Liver (tissue), 9 donors: ENCODE data around the gene E2F7. TPM values are rescaled to one million over a fixed set of nuclear protein-coding genes. Genes with fewer than 3 reads are reported as not detected.

Experiments used
- DNase-seq: peaks from one replicate; pipeline ENCODE4 v3.0.0-alpha.2; 2017; ENCODE audit warnings: low spot score
- H3K27ac ChIP-seq, 2 donors: one replicate each; pipeline ENCODE4 v1.7.0; 2013; ENCODE audit warnings: inconsistent platforms in 2 of 2, low read length in 2 of 2, control low read depth in 1 of 2, low read depth in 1 of 2, mild to moderate bottlenecking in 1 of 2
- H3K27me3 ChIP-seq, 4 donors: one replicate each; pipeline versions ENCODE4 v1.6.1 to v1.7.0; 2013; ENCODE audit warnings: low read length in 3 of 4, inconsistent platforms in 1 of 4, mild to moderate bottlenecking in 1 of 4, moderate library complexity in 1 of 4; ENCODE audit not compliant: control insufficient read depth in 4 of 4, insufficient read depth in 4 of 4
- H3K36me3 ChIP-seq, 4 donors: one replicate each; pipeline versions ENCODE4 v1.6.1 to v1.7.0; 2013; ENCODE audit warnings: low read length in 3 of 4, mild to moderate bottlenecking in 3 of 4, low read depth in 1 of 4, moderate library complexity in 1 of 4; ENCODE audit not compliant: control insufficient read depth in 4 of 4, insufficient read depth in 3 of 4
- H3K4me1 ChIP-seq, 4 donors: one replicate each; pipeline versions ENCODE4 v1.6.1 to v1.7.0; 2013; ENCODE audit warnings: low read length in 3 of 4, mild to moderate bottlenecking in 3 of 4, moderate library complexity in 1 of 4; ENCODE audit not compliant: control insufficient read depth in 4 of 4, insufficient read depth in 4 of 4
- H3K4me3 ChIP-seq, 3 donors: one replicate each; pipeline versions ENCODE4 v1.6.1 to v1.7.0; 2013; ENCODE audit warnings: low read length in 3 of 3, control low read depth in 1 of 3, low read depth in 1 of 3, mild to moderate bottlenecking in 1 of 3
- H3K9ac ChIP-seq, 2 donors: one replicate each; pipeline ENCODE4 v1.7.0; 2013; ENCODE audit warnings: low read length in 2 of 2, mild to moderate bottlenecking in 2 of 2, moderate library complexity in 2 of 2, control low read depth in 1 of 2, low read depth in 1 of 2
- H3K9me3 ChIP-seq, 4 donors: one replicate each; pipeline versions ENCODE4 v1.6.1 to v1.7.0; 2013; ENCODE audit warnings: low read length in 3 of 4; ENCODE audit not compliant: control insufficient read depth in 4 of 4
- ATF3 ChIP-seq: IDR thresholded peaks from 2 replicates; pipeline ENCODE4 v1.6.1; 2016; ENCODE audit warnings: antibody characterized with exemption
- EGR1 ChIP-seq, 2 donors: IDR thresholded peaks; 2 replicates each; pipeline ENCODE4 v1.6.1; 2016 to 2018; ENCODE audit warnings: antibody characterized with exemption in 2 of 2, low read depth in 2 of 2
- FOXA1 ChIP-seq: IDR thresholded peaks from 2 replicates; pipeline ENCODE4 v1.6.1; 2016; ENCODE audit warnings: antibody characterized with exemption
- FOXA2 ChIP-seq: IDR thresholded peaks from 2 replicates; pipeline ENCODE4 v1.6.1; 2016; ENCODE audit warnings: antibody characterized with exemption
- GABPA ChIP-seq, 2 donors: IDR thresholded peaks in 1 of 2; conservative IDR thresholded peaks in 1 of 2; 2 replicates each; pipeline ENCODE4 v1.6.1; 2016; ENCODE audit warnings: antibody characterized with exemption in 2 of 2, mild to moderate bottlenecking in 1 of 2, moderate library complexity in 1 of 2
- HNF4A ChIP-seq, 2 donors: conservative IDR thresholded peaks; 2 replicates each; pipeline ENCODE4 v1.6.1; 2016; ENCODE audit warnings: antibody characterized with exemption in 2 of 2, mild to moderate bottlenecking in 2 of 2
- HNF4G ChIP-seq: IDR thresholded peaks from 2 replicates; pipeline ENCODE4 v1.6.1; 2016; ENCODE audit warnings: antibody characterized with exemption
- JUND ChIP-seq, 2 donors: IDR thresholded peaks; 2 replicates each; pipeline ENCODE4 v1.6.1; 2016; ENCODE audit warnings: antibody characterized with exemption in 2 of 2
- NR2F2 ChIP-seq: IDR thresholded peaks from 2 replicates; pipeline ENCODE4 v1.6.1; 2016; ENCODE audit warnings: antibody characterized with exemption
- RAD21 ChIP-seq, 2 donors: IDR thresholded peaks; 2 replicates each; pipeline ENCODE4 v1.6.1; 2016; ENCODE audit warnings: antibody characterized with exemption in 2 of 2, mild to moderate bottlenecking in 2 of 2
- RXRA ChIP-seq, 2 donors: IDR thresholded peaks; 2 replicates each; pipeline ENCODE4 v1.6.1; 2017 to 2018; ENCODE audit warnings: antibody characterized with exemption in 2 of 2, mild to moderate bottlenecking in 1 of 2
- SP1 ChIP-seq: IDR thresholded peaks from 2 replicates; pipeline ENCODE4 v1.6.1; 2018; ENCODE audit warnings: antibody characterized with exemption, mild to moderate bottlenecking
- TAF1 ChIP-seq: conservative IDR thresholded peaks from 2 replicates; pipeline ENCODE4 v1.6.1; 2016; ENCODE audit warnings: antibody characterized with exemption, mild to moderate bottlenecking
- YY1 ChIP-seq: IDR thresholded peaks from 2 replicates; pipeline ENCODE4 v1.6.1; 2016; ENCODE audit warnings: antibody characterized with exemption, mild to moderate bottlenecking
- WGBS: extraction: QIAGEN DNeasy Blood & Tissue Kit; methylation state at CpG from one replicate; pipeline ENCODE4 v1.1.7; 2013; 5-methylcytosine and 5-hydroxymethylcytosine counted together
- polyA plus RNA-seq, 2 donors: library from polyadenylated mRNA; stranded (reverse) in 1 of 2; unstranded in 1 of 2; fragments of 200-250 nt in 1 of 2; fragments of >200 nt in 1 of 2; fragmentation: Nextera tagmentation in 1 of 2; extraction: Ambion mirVana in 1 of 2; gene quantifications; one replicate each; pipeline versions ENCODE4 v1.2.1 to v1.2.3, GENCODE V29; 2013 to 2015
- total RNA-seq, 2 donors: library from RNA; depleted of rRNA; stranded (reverse); fragments of >200 nt; gene quantifications; one replicate each; pipeline ENCODE4 v1.2.3, GENCODE V29; 2014
- TF ChIP-seq, protein P1 (sequence below): IDR thresholded peaks from 2 replicates; pipeline ENCODE4 v1.6.1; 2016; ENCODE audit warnings: antibody characterized with exemption
- TF ChIP-seq, protein P2 (sequence below): IDR thresholded peaks from 2 replicates; pipeline ENCODE4 v1.6.1; 2016; ENCODE audit warnings: antibody characterized with exemption, mild to moderate bottlenecking
- TF ChIP-seq, protein P3 (sequence below): fragments of 150-350 bp; IDR thresholded peaks from 2 replicates; pipeline ENCODE4 v1.5.1; 2017; ENCODE audit warnings: improper control_type of control experiment, low read depth, low read length; ENCODE audit not compliant: missing input control
- TF ChIP-seq, protein P4 (sequence below): IDR thresholded peaks from 2 replicates; pipeline ENCODE4 v1.6.1; 2016; ENCODE audit warnings: antibody characterized with exemption
- donor health status: healthy.
- donor health status: healthy.
- donor health status: healthy.
- donor health status: healthy.
- donor health status: healthy.

E2F7 gene
- total and polyA plus RNA-seq, 4 donors = 0.13 to 5.8 (median 0.17) TPM; not detected in 1

DNA sequence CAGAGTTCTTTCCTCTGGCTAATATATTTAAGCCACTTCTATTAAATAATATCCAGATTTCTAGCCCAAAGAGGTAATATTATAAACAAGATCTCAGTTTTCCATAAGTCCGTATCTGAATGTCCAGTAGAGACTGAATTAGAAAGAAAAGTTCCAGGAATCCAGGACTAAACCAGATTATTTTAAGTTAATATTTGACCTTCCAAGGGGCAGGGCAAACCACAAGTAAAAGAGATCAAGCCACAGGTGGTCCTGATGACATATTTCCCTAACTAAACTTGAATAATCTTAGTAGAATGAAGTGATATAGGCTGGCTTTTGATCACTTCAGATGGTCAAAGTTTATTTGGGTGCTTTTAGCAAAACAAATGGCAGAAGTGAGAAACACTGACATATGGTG is 43.3 kb upstream of the E2F7 start:
- 39% methylated on average over 1 of the region's 1 CpG for WGBS
- Histone ChIP-seq H3K27me3 (no peaks in the 10 kb centered on the region), H3K36me3 (no peaks in the 10 kb centered on the region), H3K9me3 (no peaks in the 10 kb centered on the region), H3K4me3 (no peak overlapping the region), H3K27ac (no peak overlapping the region), H3K4me1 (no peaks in the 10 kb centered on the region), H3K9ac (no peak overlapping the region)
- no peak for DNase-seq
- TF ChIP-seq FOXA1 = no peak

DNA sequence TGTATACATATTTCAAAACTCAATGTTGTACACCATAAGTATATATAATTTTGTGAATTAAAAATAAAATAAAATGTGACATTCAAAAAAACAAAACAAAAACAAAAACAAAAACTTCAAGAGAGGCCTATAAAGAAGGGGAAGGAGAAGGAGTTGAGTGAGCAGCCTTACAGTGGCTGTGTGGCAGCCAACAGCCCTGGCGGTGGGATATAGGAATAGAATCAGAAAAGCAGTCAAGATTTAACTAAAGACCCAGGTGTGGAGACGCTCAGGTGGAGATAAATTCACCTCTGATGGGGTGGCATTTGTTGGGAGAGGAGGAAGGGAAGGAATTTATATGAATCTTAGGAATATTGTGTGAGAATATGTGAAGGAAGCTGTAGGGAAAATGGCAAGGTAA is 41.8 kb upstream of the E2F7 start:
- no peak overlapping the region for H3K27ac ChIP-seq
- H3K27me3 ChIP-seq = no peaks in the 10 kb centered on the region
- H3K9me3 ChIP-seq = no peaks in the 10 kb centered on the region
- no peak overlapping the region for H3K4me3 ChIP-seq
- WGBS = 55% methylated on average over 2 of the region's 2 CpGs
- no peaks in the 10 kb centered on the region for H3K4me1 ChIP-seq
- H3K9ac ChIP-seq = no peak overlapping the region
- H3K36me3 ChIP-seq = no peaks in the 10 kb centered on the region
- TF ChIP-seq NR2F2 = no peak
- no peak for TF ChIP-seq TAF1
- TF ChIP-seq JUND (IDR thresholded peaks at IDR 0.05) = no peak
- TF ChIP-seq, protein P1, sequence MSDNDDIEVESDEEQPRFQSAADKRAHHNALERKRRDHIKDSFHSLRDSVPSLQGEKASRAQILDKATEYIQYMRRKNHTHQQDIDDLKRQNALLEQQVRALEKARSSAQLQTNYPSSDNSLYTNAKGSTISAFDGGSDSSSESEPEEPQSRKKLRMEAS = no peak
- DNase-seq = no peak

DNA sequence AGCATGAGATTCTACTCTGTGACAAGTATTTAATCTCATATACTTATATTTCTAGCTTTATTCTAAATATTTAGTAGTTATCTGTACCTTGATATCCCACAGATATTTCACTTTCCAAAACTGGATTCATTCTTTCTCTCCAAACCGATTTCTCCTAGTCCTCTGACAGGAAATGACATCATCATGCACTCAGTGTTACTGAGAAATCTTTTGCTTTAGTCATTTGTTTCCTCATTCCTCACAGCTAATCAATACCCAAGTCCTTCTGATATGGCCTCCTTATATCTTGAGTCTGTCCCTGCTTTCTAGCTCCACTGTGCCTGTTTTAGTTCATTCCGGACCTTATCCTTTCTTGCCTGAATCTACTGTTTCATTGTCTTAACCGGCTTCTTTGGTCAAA is 39.4 kb upstream of the E2F7 start:
- TF ChIP-seq, protein P2, sequence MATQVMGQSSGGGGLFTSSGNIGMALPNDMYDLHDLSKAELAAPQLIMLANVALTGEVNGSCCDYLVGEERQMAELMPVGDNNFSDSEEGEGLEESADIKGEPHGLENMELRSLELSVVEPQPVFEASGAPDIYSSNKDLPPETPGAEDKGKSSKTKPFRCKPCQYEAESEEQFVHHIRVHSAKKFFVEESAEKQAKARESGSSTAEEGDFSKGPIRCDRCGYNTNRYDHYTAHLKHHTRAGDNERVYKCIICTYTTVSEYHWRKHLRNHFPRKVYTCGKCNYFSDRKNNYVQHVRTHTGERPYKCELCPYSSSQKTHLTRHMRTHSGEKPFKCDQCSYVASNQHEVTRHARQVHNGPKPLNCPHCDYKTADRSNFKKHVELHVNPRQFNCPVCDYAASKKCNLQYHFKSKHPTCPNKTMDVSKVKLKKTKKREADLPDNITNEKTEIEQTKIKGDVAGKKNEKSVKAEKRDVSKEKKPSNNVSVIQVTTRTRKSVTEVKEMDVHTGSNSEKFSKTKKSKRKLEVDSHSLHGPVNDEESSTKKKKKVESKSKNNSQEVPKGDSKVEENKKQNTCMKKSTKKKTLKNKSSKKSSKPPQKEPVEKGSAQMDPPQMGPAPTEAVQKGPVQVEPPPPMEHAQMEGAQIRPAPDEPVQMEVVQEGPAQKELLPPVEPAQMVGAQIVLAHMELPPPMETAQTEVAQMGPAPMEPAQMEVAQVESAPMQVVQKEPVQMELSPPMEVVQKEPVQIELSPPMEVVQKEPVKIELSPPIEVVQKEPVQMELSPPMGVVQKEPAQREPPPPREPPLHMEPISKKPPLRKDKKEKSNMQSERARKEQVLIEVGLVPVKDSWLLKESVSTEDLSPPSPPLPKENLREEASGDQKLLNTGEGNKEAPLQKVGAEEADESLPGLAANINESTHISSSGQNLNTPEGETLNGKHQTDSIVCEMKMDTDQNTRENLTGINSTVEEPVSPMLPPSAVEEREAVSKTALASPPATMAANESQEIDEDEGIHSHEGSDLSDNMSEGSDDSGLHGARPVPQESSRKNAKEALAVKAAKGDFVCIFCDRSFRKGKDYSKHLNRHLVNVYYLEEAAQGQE = no peak
- TF ChIP-seq, protein P3, sequence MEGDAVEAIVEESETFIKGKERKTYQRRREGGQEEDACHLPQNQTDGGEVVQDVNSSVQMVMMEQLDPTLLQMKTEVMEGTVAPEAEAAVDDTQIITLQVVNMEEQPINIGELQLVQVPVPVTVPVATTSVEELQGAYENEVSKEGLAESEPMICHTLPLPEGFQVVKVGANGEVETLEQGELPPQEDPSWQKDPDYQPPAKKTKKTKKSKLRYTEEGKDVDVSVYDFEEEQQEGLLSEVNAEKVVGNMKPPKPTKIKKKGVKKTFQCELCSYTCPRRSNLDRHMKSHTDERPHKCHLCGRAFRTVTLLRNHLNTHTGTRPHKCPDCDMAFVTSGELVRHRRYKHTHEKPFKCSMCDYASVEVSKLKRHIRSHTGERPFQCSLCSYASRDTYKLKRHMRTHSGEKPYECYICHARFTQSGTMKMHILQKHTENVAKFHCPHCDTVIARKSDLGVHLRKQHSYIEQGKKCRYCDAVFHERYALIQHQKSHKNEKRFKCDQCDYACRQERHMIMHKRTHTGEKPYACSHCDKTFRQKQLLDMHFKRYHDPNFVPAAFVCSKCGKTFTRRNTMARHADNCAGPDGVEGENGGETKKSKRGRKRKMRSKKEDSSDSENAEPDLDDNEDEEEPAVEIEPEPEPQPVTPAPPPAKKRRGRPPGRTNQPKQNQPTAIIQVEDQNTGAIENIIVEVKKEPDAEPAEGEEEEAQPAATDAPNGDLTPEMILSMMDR = no peak
- TF ChIP-seq EGR1 (IDR thresholded peaks at IDR 0.05; ENCODE audit: low read depth in 2 of 2) = no peak
- no peak for TF ChIP-seq NR2F2
- TF ChIP-seq SP1 = no peak
- TF ChIP-seq, protein P1 = no peak
- no peak for TF ChIP-seq YY1
- no peak for TF ChIP-seq FOXA1
- TF ChIP-seq GABPA (IDR thresholded peaks at IDR 0.05 in 1 of 2, conservative IDR thresholded peaks at IDR 0.05 in 1 of 2) = no peak
- no peak for TF ChIP-seq ATF3
- TF ChIP-seq, protein P4, sequence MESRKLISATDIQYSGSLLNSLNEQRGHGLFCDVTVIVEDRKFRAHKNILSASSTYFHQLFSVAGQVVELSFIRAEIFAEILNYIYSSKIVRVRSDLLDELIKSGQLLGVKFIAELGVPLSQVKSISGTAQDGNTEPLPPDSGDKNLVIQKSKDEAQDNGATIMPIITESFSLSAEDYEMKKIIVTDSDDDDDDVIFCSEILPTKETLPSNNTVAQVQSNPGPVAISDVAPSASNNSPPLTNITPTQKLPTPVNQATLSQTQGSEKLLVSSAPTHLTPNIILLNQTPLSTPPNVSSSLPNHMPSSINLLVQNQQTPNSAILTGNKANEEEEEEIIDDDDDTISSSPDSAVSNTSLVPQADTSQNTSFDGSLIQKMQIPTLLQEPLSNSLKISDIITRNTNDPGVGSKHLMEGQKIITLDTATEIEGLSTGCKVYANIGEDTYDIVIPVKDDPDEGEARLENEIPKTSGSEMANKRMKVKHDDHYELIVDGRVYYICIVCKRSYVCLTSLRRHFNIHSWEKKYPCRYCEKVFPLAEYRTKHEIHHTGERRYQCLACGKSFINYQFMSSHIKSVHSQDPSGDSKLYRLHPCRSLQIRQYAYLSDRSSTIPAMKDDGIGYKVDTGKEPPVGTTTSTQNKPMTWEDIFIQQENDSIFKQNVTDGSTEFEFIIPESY = no peak
- no peak for TF ChIP-seq TAF1
- no peak for TF ChIP-seq HNF4G
- no peak for TF ChIP-seq RAD21 (IDR thresholded peaks at IDR 0.05)
- no peak for TF ChIP-seq RXRA (IDR thresholded peaks at IDR 0.05)
- TF ChIP-seq HNF4A (conservative IDR thresholded peaks at IDR 0.05) = no peak
- no peak for TF ChIP-seq FOXA2
- TF ChIP-seq JUND (IDR thresholded peaks at IDR 0.05) = no peak
- Histone ChIP-seq H3K27ac (no peak overlapping the region), H3K9ac (no peak overlapping the region), H3K27me3 (no peaks in the 10 kb centered on the region), H3K4me3 (no peak overlapping the region), H3K9me3 (no peaks in the 10 kb centered on the region), H3K36me3 (no peaks in the 10 kb centered on the region), H3K4me1 (no peaks in the 10 kb centered on the region)
- DNase-seq = no peak
- 72% methylated on average over 3 of the region's 3 CpGs for WGBS
